CD4-positive, alpha-beta T cell treated with Interleukin-4 for 1 hour (primary cell): Measurements from ENCODE around the gene LRFN3.
"Not testable (repeated sequence)": the region's sequence is repeated elsewhere in the genome, so short reads cannot be mapped to it uniquely, and the experiment has no call there.

Experiments
- DNase-seq, 2 donors: peaks; one replicate each; pipeline ENCODE4 v3.0.0-alpha.2; 2020 to 2022

LRFN3 gene

GRCh38 chr19:35977446-35978222 lies 41.5 kb downstream of the LRFN3 start:
- peak in 1 of 2 donors; percentile 27 for DNase-seq

- DNase-seq = no peak
These were observed 42.1 kb downstream of the LRFN3 start for GRCh38 chr19:35978271-35978670.

GRCh38 chr19:35978832-35979365 lies 42.7 kb downstream of the LRFN3 start:
- DNase-seq = no peak

- DNase-seq = not testable (repeated sequence)
These were observed 44.8 kb downstream of the LRFN3 start for GRCh38 chr19:35980997-35981396.

- no peak for DNase-seq
These were observed 47.0 kb downstream of the LRFN3 start for GRCh38 chr19:35983177-35983576.

GRCh38 chr19:35986111-35986510 lies 49.9 kb downstream of the LRFN3 start:
- DNase-seq = no peak

GRCh38 chr19:35986664-35987570 lies 50.7 kb downstream of the LRFN3 start:
- DNase-seq = peak in 1 of 2 donors; percentile 32

- DNase-seq = no peak
These were observed 51.4 kb downstream of the LRFN3 start for GRCh38 chr19:35987571-35987896.

- no peak for DNase-seq
These were observed 52.6 kb downstream of the LRFN3 start for GRCh38 chr19:35988824-35989223.

GRCh38 chr19:35990156-35990555 lies 54.0 kb downstream of the LRFN3 start:
- no peak for DNase-seq

GRCh38 chr19:35990771-35991730 lies 54.9 kb downstream of the LRFN3 start:
- DNase-seq = no peak

- DNase-seq = no peak
These were observed 55.7 kb downstream of the LRFN3 start for GRCh38 chr19:35991731-35992450.

GRCh38 chr19:35992907-35993765 lies 57.0 kb downstream of the LRFN3 start:
- no peak for DNase-seq

GRCh38 chr19:35993923-35994598 lies 57.9 kb downstream of the LRFN3 start:
- no peak for DNase-seq
